Uterus (tissue), 4 donors: ENCODE measurements around the gene AKAP12. TPM values are rescaled to one million over a fixed set of nuclear protein-coding genes. Genes with fewer than 3 reads are reported as not detected.

ENCODE experiments used
- DNase-seq, 2 donors: peaks; one replicate each; pipeline ENCODE4 v3.0.0-alpha.2; 2019 to 2020
- H3K27ac ChIP-seq, 2 donors: fragments of 200-600 bp; sonication (generic); 1 replicate in 1 of 2; 2 replicates in 1 of 2; pipeline ENCODE4 v1.5.1; 2016 to 2018
- H3K27me3 ChIP-seq, 2 donors: fragments of 200-600 bp; sonication (generic); one replicate each; pipeline ENCODE4 v1.5.1; 2018 to 2019; ENCODE audit warnings: control low read depth in 1 of 2
- H3K36me3 ChIP-seq, 2 donors: fragments of 200-600 bp; sonication (generic); one replicate each; pipeline ENCODE4 v1.5.1; 2019; ENCODE audit warnings: control low read depth in 1 of 2
- H3K4me1 ChIP-seq, 2 donors: fragments of 200-600 bp; sonication (generic); one replicate each; pipeline ENCODE4 v1.5.1; 2018 to 2019; ENCODE audit warnings: control low read depth in 1 of 2
- H3K4me3 ChIP-seq, 2 donors: fragments of 200-600 bp; sonication (generic); 1 replicate in 1 of 2; 2 replicates in 1 of 2; pipeline ENCODE4 v1.5.1; 2018 to 2019; ENCODE audit warnings: mild to moderate bottlenecking in 1 of 2
- H3K9me3 ChIP-seq, 2 donors: fragments of 200-600 bp; sonication (generic); one replicate each; pipeline ENCODE4 v1.5.1; 2019; ENCODE audit warnings: control low read depth in 1 of 2
- CTCF ChIP-seq, 4 experiments: fragments of 200-600 bp in 2 of 4; fragments of 450-650 bp in 2 of 4; sonication (generic) in 2 of 4; IDR thresholded peaks; one replicate each; pipeline ENCODE4 v1.5.1; 2016 to 2019; ENCODE audit warnings: antibody characterized with exemption in 4 of 4, mild to moderate bottlenecking in 2 of 4, moderate library complexity in 1 of 4
- POLR2A ChIP-seq, 2 donors: fragments of 450-650 bp; IDR thresholded peaks; one replicate each; pipeline ENCODE4 v1.6.1; 2016; ENCODE audit warnings: antibody characterized with exemption in 2 of 2, mild to moderate bottlenecking in 1 of 2, moderate library complexity in 1 of 2
- intact Hi-C: fragments of 100-400 bp; cut with DNase I; formaldehyde crosslinking; loops from one replicate; pipeline ENCODE4 v1.15.1; 2023; ENCODE audit warnings: low total_unique reads
- total RNA-seq, 4 donors: library from RNA; depleted of rRNA in 3 of 4; stranded (reverse); fragments of >200 nt in 3 of 4; gene quantifications; one replicate each; pipeline versions ENCODE4 v1.1.0 to v1.2.4, GENCODE V29; 2014 to 2023
- donor health status: DM: yes; HTN: yes; CAD: no.

Gene AKAP12
- total RNA-seq, 4 donors from 2014 or later: 47.6 to 218 (median 70.2) TPM

DNA sequence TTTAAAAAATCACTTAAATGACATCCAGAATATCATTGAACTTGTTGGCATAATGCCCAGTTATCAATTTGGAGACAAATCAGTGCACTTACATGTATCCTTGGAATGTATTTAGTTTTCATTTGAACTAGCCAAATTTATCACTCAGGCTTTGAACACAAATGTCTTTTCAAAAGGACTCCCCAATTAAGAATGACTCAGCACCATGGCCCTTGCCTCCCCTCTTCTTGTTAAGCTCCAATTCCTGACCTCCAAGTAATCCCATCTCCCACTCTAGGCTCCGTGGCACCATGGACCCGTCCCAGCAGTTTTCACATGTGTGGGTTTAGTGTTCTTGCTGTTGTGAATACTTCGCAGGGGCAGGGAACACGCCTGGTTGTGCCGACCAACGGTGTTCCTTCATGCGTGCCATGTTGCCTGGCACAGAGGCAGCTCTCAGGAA, 2.7 kb downstream of the AKAP12 start:
- Histone ChIP-seq H3K4me1 (no peaks in the 10 kb centered on the region), H3K36me3 (no peaks in the 10 kb centered on the region), H3K9me3 (no peaks in the 10 kb centered on the region), H3K27ac (peak overlapping the region in 1 of 2 donors; percentile 94), H3K27me3 (no peaks in the 10 kb centered on the region), H3K4me3 (peak overlapping the region; percentile 76 to 90)
- DNase-seq: no peak
- intact Hi-C loops: loop anchor here (10.0 kb wide), 1 partner anchor 82 kb away; no protein-coding TSS in a partner anchor
- TF ChIP-seq CTCF (IDR thresholded peaks at IDR 0.05) (no peak), POLR2A (IDR thresholded peaks at IDR 0.05) (no peak)

GRCh38 chr6:151243481-151243880, 3.7 kb downstream of the AKAP12 start:
- Histone ChIP-seq H3K9me3 (no peaks in the 10 kb centered on the region), H3K4me3 (no peak overlapping the region), H3K4me1 (no peaks in the 10 kb centered on the region), H3K27ac (no peak overlapping the region), H3K27me3 (no peaks in the 10 kb centered on the region), H3K36me3 (no peaks in the 10 kb centered on the region)
- no peak for DNase-seq
- TF ChIP-seq POLR2A (IDR thresholded peaks at IDR 0.05) (no peak), CTCF (IDR thresholded peaks at IDR 0.05) (no peak)
- intact Hi-C loops: loop anchor here (10.0 kb wide), 1 partner anchor 81 kb away; no protein-coding TSS in a partner anchor

- no peaks in the 10 kb centered on the region for H3K36me3 ChIP-seq
- H3K27me3 ChIP-seq: no peaks in the 10 kb centered on the region
- TF ChIP-seq CTCF (IDR thresholded peaks at IDR 0.05) (no peak), POLR2A (IDR thresholded peaks at IDR 0.05) (no peak)
- peak overlapping the region; percentile 47 to 50 for H3K27ac ChIP-seq
- DNase-seq: no peak
- H3K4me3 ChIP-seq: no peak overlapping the region
- H3K9me3 ChIP-seq: no peaks in the 10 kb centered on the region
- intact Hi-C loops: loop anchor here (10.0 kb wide), 1 partner anchor 77 kb away; no protein-coding TSS in a partner anchor
- H3K4me1 ChIP-seq: no peaks in the 10 kb centered on the region
These were observed 7.7 kb downstream of the AKAP12 start for GRCh38 chr6:151247490-151247889.

- no peaks in the 10 kb centered on the region for H3K36me3 ChIP-seq
- H3K4me1 ChIP-seq: no peaks in the 10 kb centered on the region
- TF ChIP-seq CTCF (IDR thresholded peaks at IDR 0.05) (no peak), POLR2A (IDR thresholded peaks at IDR 0.05) (no peak)
- H3K4me3 ChIP-seq: no peak overlapping the region
- no peak for DNase-seq
- peak overlapping the region; percentile 16 to 47 for H3K27ac ChIP-seq
- H3K9me3 ChIP-seq: no peaks in the 10 kb centered on the region
- H3K27me3 ChIP-seq: no peaks in the 10 kb centered on the region
- intact Hi-C loops: loop anchor here (10.0 kb wide), 1 partner anchor 77 kb away; no protein-coding TSS in a partner anchor
These were observed 8.5 kb downstream of the AKAP12 start for GRCh38 chr6:151248295-151248694.

GRCh38 chr6:151252634-151253033, 12.9 kb downstream of the AKAP12 start:
- Histone ChIP-seq H3K4me1 (peaks cover 0 to 8% of the 10 kb centered on the region in 2 donors), H3K9me3 (no peaks in the 10 kb centered on the region), H3K36me3 (no peaks in the 10 kb centered on the region), H3K4me3 (no peak overlapping the region), H3K27me3 (no peaks in the 10 kb centered on the region), H3K27ac (no peak overlapping the region)
- TF ChIP-seq CTCF (IDR thresholded peaks at IDR 0.05) (no peak), POLR2A (IDR thresholded peaks at IDR 0.05) (no peak)
- DNase-seq: no peak
- intact Hi-C loops: no loop called here
